HG02840 (cell line): ENCODE measurements around the gene RALB.
"Not testable (repeated sequence)": the region's sequence is repeated elsewhere in the genome, so short reads cannot be mapped to it uniquely, and the experiment has no call there.

ENCODE experiments used
- ATAC-seq: cut with Tn5 transposase; IDR thresholded peaks from one replicate; pipeline ENCODE4 v1.9.1; 2021; ENCODE audit warnings: mild to moderate bottlenecking, moderate library complexity, moderate number of reproducible peaks; ENCODE audit not compliant: unreplicated experiment, low FRiP score

RALB gene

GRCh38 chr2:120240901-120241429, 11.7 kb upstream of the RALB start:
- no peak for ATAC-seq

DNA sequence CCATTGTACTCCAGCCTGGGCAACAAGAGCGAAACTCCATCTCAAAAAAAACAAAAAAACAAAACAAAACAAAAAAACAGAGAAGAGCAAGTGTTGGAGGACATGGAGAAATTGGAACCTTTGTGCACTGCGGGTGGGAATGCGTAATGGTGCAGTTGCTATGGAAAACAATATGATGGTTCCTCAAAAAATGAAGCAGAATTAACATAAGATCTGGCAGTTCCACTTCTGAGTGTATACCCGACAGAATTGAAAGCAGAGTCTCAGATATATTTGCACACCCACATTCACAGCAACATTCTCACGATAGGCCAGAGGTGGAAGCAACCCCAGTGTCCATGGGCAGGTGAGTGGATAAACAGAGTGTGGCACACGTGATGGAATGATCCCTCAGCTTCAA, 11.0 kb upstream of the RALB start:
- no peak for ATAC-seq

- ATAC-seq, result no peak
Observed at GRCh38 chr2:120243211-120243610, 9.4 kb upstream of the RALB start.

GRCh38 chr2:120243875-120244553, 8.6 kb upstream of the RALB start:
- ATAC-seq, result no peak

GRCh38 chr2:120244656-120245519, 7.8 kb upstream of the RALB start:
- ATAC-seq, result no peak

DNA sequence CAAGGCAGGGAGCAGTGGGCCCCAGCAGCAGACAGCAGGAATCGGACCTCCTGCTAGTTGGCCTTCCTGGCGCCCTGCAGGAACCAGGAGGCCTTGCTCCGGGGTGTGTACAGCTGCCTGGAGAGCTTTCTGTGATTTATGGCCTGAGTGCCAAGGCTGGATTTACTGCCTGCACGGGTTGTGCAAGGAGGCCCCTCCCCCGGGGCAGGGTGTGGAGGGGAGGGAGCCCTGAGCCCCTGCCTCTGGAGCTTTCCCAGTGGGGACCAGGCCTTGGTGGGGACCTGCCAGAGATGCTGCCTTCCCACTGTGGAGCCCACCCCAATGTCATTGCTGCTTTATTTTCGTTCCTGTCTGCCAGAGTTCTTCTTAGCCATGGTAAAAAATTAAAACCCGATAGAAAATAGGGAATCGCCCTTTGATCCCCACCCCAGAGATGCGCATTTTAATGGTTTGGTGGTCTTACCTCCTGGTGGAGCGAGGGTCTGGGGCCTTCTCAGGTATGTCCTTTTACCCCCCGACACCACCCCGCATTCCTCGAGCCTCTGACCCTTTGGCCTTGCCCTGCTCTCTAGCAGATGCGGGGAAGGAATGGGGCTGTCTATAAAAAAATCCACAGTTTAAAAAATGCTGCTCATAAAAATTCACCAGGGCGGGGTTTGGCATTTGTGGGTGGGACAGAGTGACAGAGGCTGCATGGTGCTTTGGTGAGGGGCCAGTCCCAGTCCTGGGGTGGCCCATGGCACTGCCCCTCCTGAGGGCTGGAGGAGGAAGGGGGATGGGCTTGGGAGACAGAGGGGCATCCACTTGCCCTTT, 6.9 kb upstream of the RALB start:
- no peak for ATAC-seq

- ATAC-seq, result no peak
Observed at GRCh38 chr2:120246546-120247300, 5.9 kb upstream of the RALB start.

DNA sequence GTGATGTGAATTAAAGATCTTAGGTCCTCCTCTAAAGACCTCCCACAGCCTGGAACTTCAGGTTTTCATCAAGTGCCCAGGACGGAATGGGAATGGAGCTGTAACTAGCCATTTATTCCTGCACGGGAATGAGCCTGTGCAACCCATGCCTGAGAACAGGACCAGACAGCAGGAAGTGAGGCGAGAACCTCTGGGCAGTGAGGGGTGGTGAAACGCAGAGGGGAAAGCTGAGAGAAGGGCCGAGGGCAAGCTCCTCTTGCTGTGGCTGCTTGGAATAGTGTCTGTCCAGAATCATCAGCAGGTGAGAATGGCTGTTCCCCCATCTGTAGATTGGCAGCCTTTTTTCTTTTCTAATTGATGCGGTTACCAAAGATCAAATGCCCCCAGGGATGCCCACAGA, 4.8 kb upstream of the RALB start:
- ATAC-seq, result no peak

- no peak for ATAC-seq
Observed at GRCh38 chr2:120250640-120251039, 2.0 kb upstream of the RALB start.

DNA sequence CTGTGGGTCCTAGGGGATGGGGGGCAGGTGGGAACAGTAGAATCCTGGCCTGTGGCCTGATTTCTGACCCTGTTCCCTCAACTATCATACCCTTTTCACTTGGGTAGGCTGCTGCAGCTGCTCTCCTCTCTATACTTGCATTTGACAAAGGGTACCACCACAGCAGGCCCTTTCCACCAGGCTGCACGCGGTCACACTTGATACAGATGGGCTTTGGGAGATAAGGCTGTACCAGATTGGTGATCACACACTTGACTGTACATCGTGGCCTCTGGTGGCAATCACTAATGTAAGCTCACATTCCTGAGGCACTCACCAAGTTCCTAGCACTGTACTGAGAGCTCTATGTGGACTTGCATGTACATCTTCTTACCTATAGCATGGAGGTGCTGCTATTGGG, 1.6 kb upstream of the RALB start:
- ATAC-seq, result no peak

GRCh38 chr2:120251880-120252224, 800 bp upstream of the RALB start:
- ATAC-seq, result no peak

DNA sequence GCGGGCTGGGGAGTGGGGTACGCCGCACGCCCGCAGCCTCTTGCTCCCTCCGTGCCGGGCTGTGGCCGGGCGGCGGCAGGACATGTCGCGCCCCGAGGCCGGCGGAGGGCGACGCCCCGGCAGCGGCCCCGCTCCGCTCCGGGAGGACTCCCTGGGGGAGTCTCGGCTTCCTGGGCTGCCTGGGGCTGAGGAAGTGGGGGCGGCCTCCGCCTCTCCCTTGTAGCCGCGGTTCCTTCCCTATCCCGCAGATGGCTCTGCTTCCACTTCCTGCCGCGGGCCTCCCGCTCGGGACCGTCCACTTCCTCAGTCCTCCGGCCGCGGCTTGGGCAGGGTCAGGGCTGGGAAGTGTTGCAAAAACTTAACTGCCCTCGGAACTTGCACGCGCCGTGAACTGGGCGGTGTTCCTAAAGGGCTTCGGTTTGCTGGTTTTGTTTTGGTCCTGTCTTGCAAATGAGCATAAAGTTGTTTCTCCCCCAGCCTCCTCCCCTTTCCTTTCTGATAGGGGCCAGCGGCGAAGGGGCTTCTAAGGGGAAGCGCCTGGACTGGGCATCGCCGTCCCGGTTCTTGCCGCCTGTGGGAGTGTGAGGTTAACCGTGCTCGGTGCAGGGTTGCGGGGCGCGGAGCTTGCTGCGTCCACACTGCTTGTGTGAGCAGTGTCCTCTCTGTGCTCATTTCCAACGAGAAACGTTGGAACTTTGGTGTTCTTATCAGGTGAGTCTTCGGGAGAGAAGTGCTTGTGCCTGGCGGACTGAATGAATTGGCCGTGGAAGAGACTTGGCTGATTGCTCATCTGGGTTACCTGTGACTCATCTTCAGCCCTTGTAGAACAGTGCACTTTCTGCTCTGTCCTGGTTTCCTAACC, 600 bp downstream of the RALB start:
- ATAC-seq, result peak; percentile 32

GRCh38 chr2:120254178-120254577, 1.5 kb downstream of the RALB start:
- ATAC-seq, result no peak

GRCh38 chr2:120255071-120255470, 2.4 kb downstream of the RALB start:
- ATAC-seq, result no peak

DNA sequence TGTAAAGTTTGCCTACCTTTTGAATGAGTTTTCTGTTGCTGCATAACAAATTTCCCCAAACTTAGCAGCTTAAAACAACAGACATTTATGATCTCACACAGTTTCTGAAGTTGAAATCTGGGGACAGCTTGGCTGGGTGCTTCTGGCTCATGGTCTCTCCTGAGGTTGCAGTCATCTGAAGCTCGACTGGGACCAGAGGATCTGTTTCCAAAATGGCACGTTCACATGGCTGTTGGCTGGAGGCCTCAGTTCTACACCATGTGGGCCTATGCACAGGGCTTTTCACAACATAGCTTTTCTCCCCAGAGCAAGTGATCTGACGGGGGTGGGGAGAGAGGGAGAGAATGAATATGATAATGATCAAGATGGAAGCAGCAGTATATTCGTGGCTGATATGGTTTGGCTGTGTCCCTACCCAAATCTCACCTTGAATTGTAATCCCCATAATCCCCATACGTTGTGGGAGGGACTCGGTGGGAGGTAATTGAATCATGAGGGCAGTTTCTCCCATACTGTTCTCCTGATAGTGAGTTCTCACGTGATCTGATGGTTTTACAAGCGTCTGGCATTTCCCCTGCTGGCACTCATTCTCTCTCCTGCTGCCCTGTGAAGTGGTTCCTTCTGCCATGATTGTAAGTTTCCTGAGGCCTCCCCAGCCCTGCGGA, 3.5 kb downstream of the RALB start:
- ATAC-seq, result no peak

GRCh38 chr2:120256651-120257000, 4.0 kb downstream of the RALB start:
- ATAC-seq, result no peak

DNA sequence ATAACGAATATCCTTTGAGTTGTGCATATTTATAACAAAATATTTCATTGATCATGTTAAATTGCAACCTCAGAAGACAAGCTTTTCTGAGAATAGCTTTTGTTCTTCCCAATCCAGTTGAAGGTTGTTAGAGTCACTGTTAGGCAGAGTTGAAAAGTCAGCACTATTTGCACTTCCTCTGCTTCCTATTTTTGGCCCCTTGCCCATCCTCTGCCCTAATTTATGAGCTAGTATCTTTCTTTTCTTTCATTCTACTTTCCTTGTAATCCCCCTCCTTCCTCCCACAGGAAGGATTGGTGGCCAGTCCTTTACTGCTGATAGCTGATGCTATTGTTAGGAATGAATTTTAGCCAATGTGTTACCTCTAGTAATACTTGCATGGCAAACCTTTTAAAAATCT, 4.9 kb downstream of the RALB start:
- no peak for ATAC-seq

DNA sequence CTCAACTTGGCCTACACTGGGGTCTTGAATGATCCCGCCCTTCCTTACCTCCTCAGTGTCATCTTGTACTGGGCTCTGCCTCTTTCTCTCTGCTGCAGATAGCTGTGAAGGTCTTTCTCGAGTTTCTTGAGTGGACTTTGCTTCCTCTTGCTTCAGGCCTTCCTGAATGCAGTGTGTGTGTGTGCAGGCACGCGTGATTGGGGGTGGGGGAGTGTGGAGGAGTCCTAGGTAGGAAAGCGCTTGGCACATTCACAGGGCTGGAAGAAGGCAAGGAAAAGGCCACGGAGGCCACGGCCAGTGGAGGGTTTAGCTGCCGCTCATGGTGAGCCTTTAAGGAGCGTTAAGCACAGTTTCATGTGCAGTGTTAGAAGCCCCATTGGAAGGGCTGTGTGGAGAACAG, 5.5 kb downstream of the RALB start:
- no peak for ATAC-seq

DNA sequence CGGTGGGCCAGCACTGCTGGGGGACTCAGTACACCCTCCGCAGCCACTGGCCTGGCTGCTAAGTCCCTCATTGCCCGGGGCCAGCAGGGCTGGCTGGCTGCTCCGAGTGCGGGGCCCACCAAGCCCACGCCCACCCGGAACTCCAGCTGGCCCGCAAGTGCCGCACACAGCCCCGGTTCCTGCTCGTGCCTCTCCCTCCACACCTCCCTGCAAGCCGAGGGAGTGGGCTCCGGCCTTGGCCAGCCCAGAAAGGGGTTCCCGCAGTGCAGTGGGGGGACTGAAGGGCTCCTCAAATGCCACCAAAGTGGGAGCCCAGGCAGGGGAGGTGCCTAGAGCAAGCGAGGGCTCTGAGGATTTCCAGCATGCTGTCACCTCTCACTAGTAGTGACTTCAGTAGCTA, 7.3 kb downstream of the RALB start:
- ATAC-seq, result not testable (repeated sequence)
